HG02678 (cell line): Measurements from ENCODE around the gene KIAA1217.

Experiments used
- ATAC-seq: cut with Tn5 transposase; IDR thresholded peaks from one replicate; pipeline ENCODE4 v1.9.1; 2021; ENCODE audit warnings: mild to moderate bottlenecking, moderate library complexity; ENCODE audit not compliant: unreplicated experiment

The KIAA1217 gene

GRCh38 chr10:24360282-24361127 is 151.6 kb downstream of the KIAA1217 start:
- ATAC-seq = peak; percentile 85

- no peak for ATAC-seq
These were observed 154.1 kb downstream of the KIAA1217 start for GRCh38 chr10:24363070-24363469.

DNA sequence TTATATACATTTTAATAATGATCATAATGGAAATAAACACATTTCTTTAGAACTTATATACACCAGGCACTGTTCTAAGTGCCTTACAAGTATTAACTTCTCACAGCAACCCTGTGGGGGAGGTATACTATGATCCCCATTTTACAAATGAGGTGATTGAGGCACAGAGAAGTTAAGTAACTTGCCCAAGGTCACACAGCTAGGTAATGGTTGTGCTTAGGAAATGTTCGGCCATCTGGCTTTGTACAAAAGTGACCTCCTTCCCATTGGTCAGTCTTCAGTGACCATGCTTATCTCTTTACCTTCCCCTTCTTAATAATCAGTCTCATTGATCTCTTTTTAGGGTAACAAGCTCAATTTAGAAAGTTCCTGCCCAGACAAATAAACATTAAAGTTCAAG is 158.8 kb downstream of the KIAA1217 start:
- ATAC-seq = no peak

- ATAC-seq = no peak
These were observed 161.9 kb downstream of the KIAA1217 start for GRCh38 chr10:24370877-24371276.

GRCh38 chr10:24371396-24371795 is 162.5 kb downstream of the KIAA1217 start:
- ATAC-seq = no peak

DNA sequence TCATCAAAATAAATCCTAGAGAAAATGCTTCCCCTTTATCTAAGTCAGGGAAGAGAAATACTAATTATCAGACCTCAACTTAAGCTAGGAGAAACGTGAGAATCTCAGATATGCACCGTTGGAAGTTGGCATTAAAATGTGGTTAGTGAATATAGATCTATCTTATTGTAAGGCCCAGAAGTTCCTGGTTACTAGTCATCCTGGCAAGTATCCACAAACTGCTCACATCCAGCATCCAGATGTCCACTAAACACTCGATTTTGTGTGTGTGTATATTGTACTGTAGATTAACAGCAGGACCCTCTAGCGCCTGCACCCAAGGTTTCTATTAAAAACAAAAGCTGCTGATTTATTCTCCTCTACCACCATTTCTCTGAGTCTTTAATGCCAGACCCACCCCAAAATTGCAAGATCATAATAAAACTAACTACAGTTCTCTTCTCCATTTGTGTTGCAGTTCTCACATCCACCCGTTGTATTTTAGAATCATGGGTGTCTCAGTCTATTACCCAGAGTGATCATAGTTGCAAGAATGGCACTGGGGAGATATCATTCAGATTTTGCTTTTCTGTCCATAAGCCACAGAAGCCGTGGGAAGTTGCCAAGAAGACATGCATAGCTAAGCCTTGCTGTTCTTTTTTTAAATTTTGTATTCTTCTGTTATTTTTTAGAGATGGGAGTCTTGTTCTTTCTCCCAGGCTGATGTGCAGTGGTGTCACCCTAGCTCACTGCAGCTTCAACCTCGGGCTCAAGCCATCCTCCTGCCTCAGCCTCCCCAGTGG is 165.4 kb downstream of the KIAA1217 start:
- ATAC-seq = no peak

- no peak for ATAC-seq
These were observed 166.6 kb downstream of the KIAA1217 start for GRCh38 chr10:24375510-24375909.

- no peak for ATAC-seq
These were observed 167.8 kb downstream of the KIAA1217 start for GRCh38 chr10:24376731-24377130.

- ATAC-seq = no peak
These were observed 169.4 kb downstream of the KIAA1217 start for GRCh38 chr10:24378126-24378920.

DNA sequence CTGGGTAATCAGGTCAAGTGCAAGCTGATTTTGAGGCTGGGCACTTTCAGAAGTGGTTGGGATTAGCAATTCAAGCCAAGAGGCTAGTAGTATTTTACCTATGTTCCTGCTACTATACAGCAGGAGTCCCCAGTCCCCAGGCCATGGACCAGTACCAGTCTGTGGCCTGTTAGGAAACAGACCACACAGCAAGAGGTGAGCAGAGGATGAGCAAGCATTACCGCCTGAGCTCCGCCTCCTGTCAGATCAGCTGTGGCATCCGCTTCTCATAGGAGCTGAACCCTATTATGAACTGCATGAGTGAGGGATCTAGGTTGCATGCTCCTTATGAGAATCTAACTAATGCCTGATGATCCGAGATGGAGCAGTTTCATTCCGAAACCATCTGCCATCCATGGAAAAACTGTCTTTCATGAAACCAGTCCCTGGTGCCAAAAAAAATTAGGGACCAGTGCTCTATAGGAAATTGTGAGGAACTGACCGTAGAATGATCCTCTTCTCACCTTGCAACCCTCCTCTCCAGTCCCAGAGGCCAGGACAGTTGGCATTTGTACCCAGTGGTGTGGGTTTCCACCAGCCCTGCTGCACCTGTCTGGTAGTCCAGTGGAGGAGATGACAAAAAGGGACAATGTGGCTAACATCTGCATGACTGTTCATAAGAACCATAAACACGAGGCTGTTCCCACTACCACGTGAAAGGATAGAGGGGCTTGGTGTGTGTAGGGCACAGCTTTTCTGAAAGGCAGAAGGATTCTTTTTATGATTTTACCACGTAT is 172.5 kb downstream of the KIAA1217 start:
- no peak for ATAC-seq

GRCh38 chr10:24382045-24382444 is 173.1 kb downstream of the KIAA1217 start:
- ATAC-seq = no peak

GRCh38 chr10:24382596-24382978 is 173.6 kb downstream of the KIAA1217 start:
- no peak for ATAC-seq

DNA sequence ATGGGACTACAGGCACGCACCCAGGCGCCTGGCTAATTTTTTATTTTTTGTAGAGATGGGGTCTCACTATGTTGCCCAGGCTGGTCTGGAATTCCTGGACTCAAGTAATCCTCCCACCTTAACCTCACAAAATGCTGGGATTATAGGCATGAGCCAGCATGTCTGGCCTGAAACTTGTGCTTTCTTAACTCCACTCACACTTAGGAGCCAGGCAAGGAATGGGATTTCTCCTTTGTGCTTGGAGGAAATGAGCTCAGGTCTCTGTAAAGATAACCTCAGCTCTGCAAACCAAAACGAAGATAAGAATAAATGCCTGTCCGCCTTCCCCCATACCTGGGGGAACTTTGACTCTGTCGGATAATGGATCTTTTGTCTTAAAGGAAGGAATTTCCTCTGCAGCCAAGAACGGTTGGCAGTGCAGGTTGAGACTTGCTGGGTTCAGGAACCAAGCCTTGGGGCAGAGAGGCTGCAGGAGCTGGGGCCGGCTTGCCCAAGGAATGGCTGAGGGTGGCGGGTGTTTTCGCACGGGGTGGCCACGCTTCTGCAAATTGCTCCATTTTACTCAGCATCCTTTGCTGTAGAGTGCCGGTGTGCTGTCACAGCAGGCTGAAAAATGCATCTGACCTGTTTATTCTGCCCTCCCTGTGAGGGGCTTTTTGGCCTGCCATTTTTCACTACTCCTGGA is 174.2 kb downstream of the KIAA1217 start:
- peak; percentile 59 for ATAC-seq

GRCh38 chr10:24383681-24384106 is 174.8 kb downstream of the KIAA1217 start:
- ATAC-seq = peak; percentile 89

DNA sequence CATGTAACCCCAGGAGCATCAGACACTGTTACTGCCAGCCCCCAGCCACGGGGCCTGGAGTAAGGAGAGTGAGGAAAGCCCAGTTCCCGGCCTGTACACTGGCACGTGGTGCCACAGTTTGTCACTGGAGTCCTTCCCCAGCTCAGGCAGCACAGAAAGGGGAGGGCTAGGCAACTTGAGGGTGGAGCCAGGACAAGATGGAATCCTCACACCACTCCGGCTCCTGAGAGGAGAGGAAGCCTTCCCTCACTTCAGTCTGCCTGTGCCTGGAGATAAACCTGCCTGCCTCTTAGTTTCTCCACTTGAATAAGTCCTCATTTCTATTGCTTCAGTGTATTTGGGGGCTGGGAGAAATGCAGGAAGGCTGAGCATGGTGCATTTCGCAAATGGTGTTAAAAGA is 176.0 kb downstream of the KIAA1217 start:
- no peak for ATAC-seq

- no peak for ATAC-seq
These were observed 176.8 kb downstream of the KIAA1217 start for GRCh38 chr10:24385776-24386175.

- no peak for ATAC-seq
These were observed 181.3 kb downstream of the KIAA1217 start for GRCh38 chr10:24390146-24390700.

DNA sequence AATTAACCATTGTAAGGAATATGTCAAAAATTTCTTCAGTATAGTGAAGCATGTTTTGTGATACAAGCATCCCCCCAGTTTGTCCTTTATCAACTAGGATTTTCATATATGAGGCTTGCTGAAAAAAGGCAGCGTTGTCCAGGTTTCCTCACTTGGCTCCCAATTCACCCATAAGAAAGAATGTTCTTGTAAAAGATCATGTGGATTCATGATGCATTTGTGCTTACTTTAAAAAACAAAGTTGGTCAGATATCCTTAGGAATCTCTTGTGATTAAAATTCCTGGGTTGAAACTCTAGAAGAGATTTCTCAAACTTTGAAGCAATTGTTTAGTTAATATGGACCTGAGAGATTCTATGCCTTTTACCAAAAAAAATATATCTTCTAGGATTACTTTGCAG is 181.8 kb downstream of the KIAA1217 start:
- ATAC-seq = no peak

- no peak for ATAC-seq
These were observed 184.3 kb downstream of the KIAA1217 start for GRCh38 chr10:24393201-24393600.
